Mucosa of stomach (tissue), 1 donor: ENCODE data around the gene KIAA1549.
A peak's percentile ranks its signal among the peaks of the same experiment; 100 is the strongest.
"Not testable (repeated sequence)": the region's sequence is repeated elsewhere in the genome, so short reads cannot be mapped to it uniquely, and the experiment has no call there.

Experiments used
- H3K27me3 ChIP-seq: one replicate; pipeline ENCODE4 v1.7.0; 2013; ENCODE audit warnings: mild to moderate bottlenecking, low read length; ENCODE audit not compliant: control insufficient read depth, insufficient read depth
- H3K36me3 ChIP-seq: one replicate; pipeline ENCODE4 v1.7.0; 2013; ENCODE audit warnings: low read length; ENCODE audit not compliant: control insufficient read depth, insufficient read depth
- H3K4me1 ChIP-seq: one replicate; pipeline ENCODE4 v1.7.0; 2013; ENCODE audit warnings: mild to moderate bottlenecking, low read length; ENCODE audit not compliant: control insufficient read depth, insufficient read depth
- H3K4me3 ChIP-seq: one replicate; pipeline ENCODE4 v1.7.0; 2013; ENCODE audit warnings: low read length
- H3K9ac ChIP-seq: one replicate; pipeline ENCODE4 v1.7.0; 2013; ENCODE audit warnings: mild to moderate bottlenecking, low read length, moderate library complexity
- H3K9me3 ChIP-seq: one replicate; pipeline ENCODE4 v1.7.0; 2013; ENCODE audit warnings: mild to moderate bottlenecking, low read length, moderate library complexity; ENCODE audit not compliant: control insufficient read depth
- donor health status: Pancreatic carcinoma.

The KIAA1549 gene

DNA sequence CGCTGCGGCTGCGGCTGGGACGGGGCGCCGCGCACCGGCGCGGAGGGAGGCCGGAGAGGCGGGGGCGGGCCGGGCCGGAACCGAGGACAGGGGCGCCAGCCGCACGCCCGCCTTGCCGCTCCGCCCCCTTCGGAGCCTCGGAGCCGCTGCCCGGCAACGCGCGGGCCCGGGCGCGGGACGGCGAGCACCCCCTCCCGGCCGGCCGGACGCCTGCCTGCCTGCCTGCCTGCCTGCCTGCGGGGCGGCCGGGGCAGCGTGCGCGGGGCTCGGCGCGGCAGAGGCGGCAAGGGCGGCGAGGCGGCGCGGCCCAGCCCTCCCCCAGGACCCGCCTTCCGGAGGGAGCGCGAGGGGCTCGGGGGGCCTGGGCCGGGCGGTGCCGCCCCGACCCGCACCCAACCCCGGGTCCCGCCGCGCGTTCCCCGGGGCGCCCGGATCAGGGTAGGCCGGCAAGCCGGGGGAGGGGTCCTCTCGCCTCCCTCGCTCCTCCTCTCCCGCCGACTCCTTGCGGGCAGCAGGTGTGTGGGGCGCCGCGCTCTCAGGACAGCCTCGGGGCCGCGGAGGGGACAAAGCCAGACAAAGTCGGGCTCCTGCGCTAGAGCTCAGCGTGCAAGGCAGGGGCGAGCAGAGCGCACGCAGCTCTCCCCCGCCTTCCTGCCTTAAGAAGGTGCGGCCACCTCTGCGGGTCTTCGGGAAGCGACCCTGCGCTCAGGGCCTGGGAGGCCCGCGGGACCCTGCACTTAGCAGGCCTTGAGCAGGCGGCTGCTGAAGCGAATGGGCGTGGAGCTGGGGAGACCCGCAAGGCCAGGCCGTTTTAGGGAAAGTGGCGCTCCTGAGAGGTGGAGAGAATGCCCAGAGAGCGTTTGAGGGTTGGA is at the start of gene KIAA1549:
Gene KIAA1549 (minus strand): TSS at position 58 of the 872 bp plus-strand sequence. CDS start 120 bp downstream, outside the sequence.
- peak within 1 kb of the TSS; percentile 64 for H3K9ac ChIP-seq
- peak within 1 kb of the TSS; percentile 48 for H3K4me3 ChIP-seq
- H3K4me1 ChIP-seq, result peaks cover 11% of the 10 kb centered on the region
- H3K36me3 ChIP-seq, result no peaks in the 10 kb centered on the region
- no peaks in the 10 kb centered on the region for H3K9me3 ChIP-seq
- no peaks in the 10 kb centered on the region for H3K27me3 ChIP-seq

DNA sequence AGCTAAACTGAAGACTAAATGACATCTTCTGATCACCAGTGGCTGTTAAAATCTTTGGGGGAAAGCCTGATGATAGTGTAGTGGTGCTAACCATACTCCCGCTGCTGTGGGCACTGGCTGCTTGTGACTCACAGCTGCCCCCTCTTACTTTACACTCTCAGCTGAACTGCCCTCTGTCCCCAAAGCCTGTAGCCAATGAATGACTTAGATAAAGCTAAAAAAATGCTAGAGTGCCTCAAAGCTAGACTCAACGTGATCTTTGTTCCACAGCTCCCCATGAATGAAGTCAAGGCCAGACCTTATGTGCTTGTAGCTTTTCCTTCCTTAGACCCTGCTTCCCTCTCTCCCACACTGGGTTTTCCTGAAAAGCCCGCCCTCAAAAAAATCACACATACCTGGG is 48.2 kb upstream of the KIAA1549 start:
- H3K4me3 ChIP-seq, result no peak overlapping the region
- no peak overlapping the region for H3K9ac ChIP-seq
- H3K27me3 ChIP-seq, result no peaks in the 10 kb centered on the region
- no peaks in the 10 kb centered on the region for H3K9me3 ChIP-seq
- no peaks in the 10 kb centered on the region for H3K36me3 ChIP-seq
- no peaks in the 10 kb centered on the region for H3K4me1 ChIP-seq

DNA sequence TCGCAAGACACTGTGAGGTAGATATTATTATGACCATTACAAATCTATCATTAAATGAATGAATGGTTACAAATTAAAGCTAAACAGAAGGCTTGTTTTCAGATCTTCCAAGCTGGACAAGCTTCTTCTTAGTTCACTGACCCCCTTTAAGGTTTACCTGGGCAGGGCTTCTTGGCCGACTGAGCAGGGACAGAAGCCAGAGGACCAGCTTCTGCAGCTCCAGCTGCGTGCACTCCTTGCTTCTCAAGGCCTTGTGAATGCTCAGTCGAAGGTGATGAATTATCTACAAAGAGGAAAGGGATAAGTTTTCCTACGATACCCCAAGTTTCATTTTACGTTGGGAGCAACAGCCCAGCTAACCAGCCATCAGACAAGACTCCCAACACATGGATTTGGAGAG is 45.4 kb upstream of the KIAA1549 start:
- H3K27me3 ChIP-seq, result no peaks in the 10 kb centered on the region
- no peak overlapping the region for H3K4me3 ChIP-seq
- no peaks in the 10 kb centered on the region for H3K4me1 ChIP-seq
- no peaks in the 10 kb centered on the region for H3K9me3 ChIP-seq
- H3K9ac ChIP-seq, result no peak overlapping the region
- no peaks in the 10 kb centered on the region for H3K36me3 ChIP-seq

DNA sequence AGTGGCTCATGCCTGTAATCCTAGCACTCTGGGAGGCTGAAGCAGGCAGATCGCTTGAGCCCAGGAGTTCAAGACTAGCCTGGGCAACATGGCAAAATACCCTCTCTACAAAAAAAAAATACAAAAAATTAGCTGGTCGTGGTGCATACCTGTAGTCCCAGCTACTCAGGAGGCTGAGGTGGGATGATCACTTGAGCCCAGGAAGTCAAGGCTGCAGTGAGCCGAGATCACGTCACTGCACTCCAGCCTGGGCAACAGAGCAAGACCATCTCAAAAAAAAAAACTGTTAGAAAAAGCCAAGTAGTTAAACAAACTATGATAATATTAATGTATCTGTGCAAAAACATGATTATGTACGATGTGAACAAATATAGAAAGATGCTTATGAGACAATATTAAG is 44.7 kb upstream of the KIAA1549 start:
- H3K4me1 ChIP-seq, H3K9me3 ChIP-seq, H3K4me3 ChIP-seq, H3K27me3 ChIP-seq, H3K36me3 ChIP-seq, H3K9ac ChIP-seq: not testable (repeated sequence)

DNA sequence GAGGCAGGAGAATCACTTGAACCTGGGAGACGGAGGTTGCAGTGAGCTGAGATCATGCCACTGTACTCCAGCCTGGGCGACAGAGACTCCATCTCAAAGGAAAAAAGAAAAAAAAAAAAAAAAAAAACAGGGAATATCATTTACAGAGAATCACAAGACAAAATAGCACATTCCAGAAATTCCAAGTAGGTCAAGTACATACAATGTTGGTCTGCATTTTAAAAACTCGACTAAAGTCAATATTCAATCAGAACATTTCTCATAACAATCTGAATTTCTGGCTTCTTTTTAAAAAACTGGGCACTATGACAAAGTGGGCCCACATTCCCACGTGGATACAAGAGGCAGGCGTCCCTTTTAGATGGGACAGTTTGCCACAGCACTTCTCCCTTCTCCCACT is 41.9 kb upstream of the KIAA1549 start:
- H3K27me3 ChIP-seq, result no peaks in the 10 kb centered on the region
- H3K9ac ChIP-seq, result no peak overlapping the region
- H3K9me3 ChIP-seq, result no peaks in the 10 kb centered on the region
- no peak overlapping the region for H3K4me3 ChIP-seq
- no peaks in the 10 kb centered on the region for H3K36me3 ChIP-seq
- H3K4me1 ChIP-seq, result no peaks in the 10 kb centered on the region

DNA sequence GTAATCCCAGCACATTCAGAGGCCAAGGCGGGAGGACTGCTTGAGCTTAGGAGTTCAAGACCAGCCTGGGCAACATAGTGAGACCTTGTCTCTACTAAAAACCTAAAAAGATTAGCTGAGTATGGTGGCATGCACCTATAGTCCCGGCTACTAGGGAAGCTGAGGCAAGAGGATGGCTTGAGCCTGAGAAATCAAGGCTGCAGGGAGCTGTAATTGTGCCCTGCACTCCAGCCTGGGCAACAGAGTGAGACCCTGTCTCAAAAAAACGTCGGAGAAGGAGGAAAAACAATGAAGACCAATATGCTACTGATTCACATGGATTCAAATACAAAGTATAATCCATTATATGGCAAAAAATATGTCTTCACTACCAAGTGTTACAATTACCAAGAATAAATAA is 41.1 kb upstream of the KIAA1549 start:
- Histone ChIP-seq H3K4me1 (no peaks in the 10 kb centered on the region), H3K4me3 (no peak overlapping the region), H3K36me3 (no peaks in the 10 kb centered on the region), H3K9me3 (no peaks in the 10 kb centered on the region), H3K27me3 (no peaks in the 10 kb centered on the region), H3K9ac (no peak overlapping the region)

DNA sequence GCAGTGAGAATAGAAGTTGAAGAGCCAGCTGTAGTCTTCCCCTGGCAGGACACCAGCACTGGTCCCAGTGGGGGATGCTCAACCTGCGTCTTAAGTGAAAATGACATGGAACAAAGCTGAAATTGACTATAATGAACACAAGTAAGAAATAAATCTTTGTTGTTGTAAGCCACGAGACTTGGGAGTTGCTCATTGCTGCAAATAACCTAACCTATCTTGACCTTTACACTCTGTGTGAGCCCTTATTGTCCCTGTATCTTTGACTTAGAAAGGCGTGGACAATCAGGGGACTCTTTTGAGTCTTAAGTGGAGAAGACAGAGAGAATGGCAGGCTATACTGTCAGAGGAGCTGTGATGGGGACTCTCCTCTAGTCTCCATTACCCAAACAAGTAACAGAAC is 37.7 kb upstream of the KIAA1549 start:
- Histone ChIP-seq H3K9me3 (no peaks in the 10 kb centered on the region), H3K4me3 (no peak overlapping the region), H3K9ac (no peak overlapping the region), H3K27me3 (no peaks in the 10 kb centered on the region), H3K36me3 (no peaks in the 10 kb centered on the region), H3K4me1 (no peaks in the 10 kb centered on the region)

DNA sequence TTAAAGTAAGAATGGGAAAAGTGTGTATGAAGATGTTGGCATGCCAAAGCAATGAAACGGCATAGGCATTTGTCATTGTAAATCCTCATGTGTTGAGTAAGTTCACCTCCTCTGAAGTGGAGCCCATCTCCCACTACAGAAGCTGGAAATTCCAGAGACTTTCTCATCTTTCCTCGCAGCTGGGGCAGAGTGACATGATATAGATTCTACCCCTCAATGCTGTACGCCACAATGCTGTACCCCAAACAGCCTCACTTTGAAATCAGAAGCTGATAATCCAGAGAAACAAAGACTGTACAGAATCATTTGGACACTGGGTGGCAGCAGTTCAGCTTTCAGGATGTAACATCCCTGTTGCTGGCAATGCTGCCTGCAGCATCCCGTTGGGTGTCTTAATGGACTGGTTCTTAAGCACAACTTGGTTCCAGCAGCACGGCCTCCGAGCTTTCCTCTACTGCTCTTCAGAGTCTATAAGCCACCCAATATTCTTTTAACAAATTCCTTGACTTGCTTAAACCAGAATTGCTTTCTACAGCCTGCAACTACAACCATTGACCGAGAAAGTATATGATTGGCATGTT is 35.8 kb upstream of the KIAA1549 start:
- Histone ChIP-seq H3K9me3 (no peaks in the 10 kb centered on the region), H3K4me1 (no peaks in the 10 kb centered on the region), H3K9ac (no peak overlapping the region)

DNA sequence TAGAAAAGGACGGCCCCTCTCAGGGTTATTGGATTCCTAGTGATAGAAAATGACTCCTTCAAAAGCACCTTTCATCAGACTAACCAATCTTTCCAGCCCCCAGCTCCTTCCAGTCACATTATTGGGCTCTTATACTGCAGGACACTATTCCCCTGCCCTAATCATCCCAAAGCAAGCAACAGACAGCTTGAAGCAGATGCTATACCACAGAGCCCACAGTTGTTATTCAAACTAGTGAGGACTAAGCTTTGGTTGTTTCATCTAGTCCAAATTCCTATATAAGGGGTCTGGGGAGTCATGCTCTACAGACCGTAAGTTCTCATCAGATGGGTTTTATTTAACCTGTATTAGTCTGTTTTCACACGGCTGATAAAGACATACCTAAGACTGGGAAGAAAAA is 30.2 kb upstream of the KIAA1549 start:
- H3K9ac ChIP-seq, result no peak overlapping the region
- H3K36me3 ChIP-seq, result no peaks in the 10 kb centered on the region
- no peaks in the 10 kb centered on the region for H3K4me1 ChIP-seq
- no peak overlapping the region for H3K4me3 ChIP-seq
- no peaks in the 10 kb centered on the region for H3K9me3 ChIP-seq
- H3K27me3 ChIP-seq, result no peaks in the 10 kb centered on the region

More for the DNA sequence above, 35.8 kb upstream of the KIAA1549 start:
- Histone ChIP-seq H3K4me3 (no peak overlapping the region), H3K36me3 (no peaks in the 10 kb centered on the region), H3K27me3 (no peaks in the 10 kb centered on the region)

DNA sequence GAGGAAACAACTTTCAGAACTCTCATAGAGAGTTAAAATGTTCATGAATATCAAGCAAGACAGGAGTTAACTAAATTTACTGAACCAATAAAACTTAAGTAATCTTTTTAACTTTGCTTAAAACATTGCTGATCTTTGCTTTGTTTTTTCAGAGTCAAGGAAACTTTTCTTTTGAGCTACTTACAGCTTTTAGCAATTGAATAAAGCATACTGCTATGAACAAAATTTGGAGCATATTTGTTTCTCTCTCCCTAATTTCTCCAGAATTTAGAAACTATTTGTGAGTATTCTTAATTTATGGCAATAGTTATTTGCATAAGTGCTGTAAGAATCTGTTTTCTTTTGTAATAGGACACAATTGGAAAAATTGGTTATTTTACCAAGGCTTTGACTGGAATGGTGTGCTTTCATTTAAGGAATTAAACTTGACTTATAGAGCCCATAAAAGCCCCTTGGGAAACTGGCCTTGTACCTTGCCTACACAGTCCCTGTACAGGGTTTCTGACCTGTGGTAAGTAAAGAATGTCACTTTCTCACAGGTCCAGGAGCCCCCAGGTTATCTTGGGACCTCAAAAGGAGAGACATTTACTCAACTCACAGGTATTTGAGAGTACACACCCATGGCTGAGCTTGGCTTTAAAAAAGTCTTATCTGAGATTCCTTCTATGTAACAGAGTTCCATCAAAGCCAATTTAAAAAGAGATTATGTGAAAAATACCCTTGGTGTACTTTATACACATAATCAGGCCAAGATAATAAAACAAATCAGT is 23.3 kb upstream of the KIAA1549 start:
- Histone ChIP-seq H3K9me3 (no peaks in the 10 kb centered on the region), H3K9ac (no peak overlapping the region), H3K27me3 (no peaks in the 10 kb centered on the region), H3K4me3 (no peak overlapping the region), H3K4me1 (no peaks in the 10 kb centered on the region), H3K36me3 (no peaks in the 10 kb centered on the region)

DNA sequence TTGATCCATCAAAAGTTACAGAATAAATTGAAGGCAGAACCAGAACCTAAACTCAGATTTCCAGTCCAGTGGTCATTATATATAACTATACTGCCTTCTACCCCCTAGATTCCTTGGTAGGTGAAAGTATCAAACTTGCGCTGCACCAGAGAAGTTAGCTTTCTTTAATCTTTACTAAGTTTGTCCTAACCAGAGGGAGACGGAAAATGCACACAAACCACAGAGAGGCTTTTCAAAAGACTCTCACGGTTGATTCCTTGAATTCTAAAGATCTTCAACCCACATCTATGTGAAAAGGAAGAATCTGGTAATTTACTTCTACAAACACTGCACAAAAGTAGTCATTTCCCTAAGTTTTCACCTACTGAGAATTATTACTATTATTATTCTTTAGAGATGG is 18.2 kb upstream of the KIAA1549 start:
- Histone ChIP-seq H3K4me1 (no peaks in the 10 kb centered on the region), H3K27me3 (no peaks in the 10 kb centered on the region), H3K4me3 (no peak overlapping the region), H3K9me3 (no peaks in the 10 kb centered on the region), H3K36me3 (no peaks in the 10 kb centered on the region), H3K9ac (no peak overlapping the region)

DNA sequence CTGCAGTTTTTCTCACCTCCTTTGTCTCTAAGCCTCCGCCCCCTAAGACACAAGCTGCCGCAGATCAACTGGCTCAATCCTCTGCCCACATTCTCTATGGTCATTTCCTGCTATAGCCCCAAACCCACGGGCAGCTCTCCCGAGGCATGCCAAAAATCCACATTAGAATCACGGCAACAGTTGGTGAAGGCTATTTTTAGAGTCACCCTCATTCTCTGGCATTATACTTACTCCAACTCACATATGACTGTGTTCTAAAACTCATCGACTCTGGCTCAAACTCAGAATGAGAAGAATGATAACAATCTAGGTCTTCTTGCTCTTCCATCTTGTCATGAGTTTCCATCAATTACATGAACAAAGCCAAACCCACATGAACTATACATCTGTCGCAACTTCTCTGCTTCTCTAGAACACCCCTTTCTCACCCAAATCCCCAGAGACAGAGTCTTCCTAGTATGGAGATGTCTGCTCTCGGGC is 10.9 kb upstream of the KIAA1549 start:
- H3K9me3 ChIP-seq, result no peaks in the 10 kb centered on the region
- H3K4me1 ChIP-seq, result no peaks in the 10 kb centered on the region
- no peak overlapping the region for H3K4me3 ChIP-seq
- H3K36me3 ChIP-seq, result no peaks in the 10 kb centered on the region
- H3K9ac ChIP-seq, result no peak overlapping the region
- no peaks in the 10 kb centered on the region for H3K27me3 ChIP-seq
